WTC11 (cell line): Measurements from ENCODE around the gene HSPBAP1. TPM values are rescaled to one million over a fixed set of nuclear protein-coding genes. Genes with fewer than 3 reads are reported as not detected.

Experiments
- ATAC-seq: fragments of 200-7000 bp; cut with Tn5 transposase; 2 replicates; pipeline ENCODE4 v1.10.0; 2021; ENCODE audit warnings: mild to moderate bottlenecking, moderate library complexity
- CTCF ChIA-PET: fragments of 300-600 bp; sonication (Branson Sonifier 250); formaldehyde crosslinking; loops from one replicate; lab custom pipeline; 2021; ENCODE audit warnings: antibody characterized with exemption; lab: Charles Lee
- POLR2A ChIA-PET: fragments of 350-600 bp; sonication (Branson Sonifier 250); formaldehyde crosslinking; loops from one replicate; lab custom pipeline; 2021; ENCODE audit warnings: antibody characterized with exemption; lab: Charles Lee
- DNase-seq: peaks from one replicate; pipeline ENCODE4 v3.0.0; 2021; ENCODE audit warnings: low spot score
- H3K27ac Mint-ChIP-seq: 2 replicates; pipeline ENCODE4 v1.8.0; 2021; ENCODE audit warnings: mixed read lengths
- H3K27me3 Mint-ChIP-seq: 2 replicates; pipeline ENCODE4 v1.8.0; 2021; ENCODE audit warnings: low read depth, mild to moderate bottlenecking, moderate library complexity, mixed read lengths
- H3K36me3 Mint-ChIP-seq: 2 replicates; pipeline ENCODE4 v1.8.0; 2021; ENCODE audit warnings: mixed read lengths
- H3K4me1 Mint-ChIP-seq: 2 replicates; pipeline ENCODE4 v1.8.0; 2022; ENCODE audit warnings: mixed read lengths
- H3K4me3 Mint-ChIP-seq: 2 replicates; pipeline ENCODE4 v1.8.0; 2021; ENCODE audit warnings: mild to moderate bottlenecking, moderate library complexity, mixed read lengths
- H3K9me3 Mint-ChIP-seq: 2 replicates; pipeline ENCODE4 v1.8.0; 2021; ENCODE audit warnings: mixed read lengths
- AR ChIP-seq: fragments of 250-450 bp; sonication (Bioruptor Pico); IDR thresholded peaks from 2 replicates; pipeline ENCODE4 v1.9.0; 2021; ENCODE audit warnings: mild to moderate bottlenecking
- ATF2 ChIP-seq: sonication (generic); formaldehyde crosslinking; IDR thresholded peaks from 2 replicates; pipeline ENCODE4 v1.8.1; 2022; ENCODE audit warnings: low read depth, missing genetic modification reagents, borderline replicate concordance
- ATF3 ChIP-seq: sonication (generic); formaldehyde crosslinking; conservative IDR thresholded peaks from 2 replicates; pipeline ENCODE4 v1.8.1; 2022; ENCODE audit warnings: mild to moderate bottlenecking, missing genetic modification reagents
- CREB1 ChIP-seq: sonication (generic); formaldehyde crosslinking; IDR thresholded peaks from 2 replicates; pipeline ENCODE4 v1.8.0; 2023; ENCODE audit warnings: mild to moderate bottlenecking, missing genetic modification reagents
- CREM ChIP-seq: sonication (generic); formaldehyde crosslinking; IDR thresholded peaks from 2 replicates; pipeline ENCODE4 v1.8.1; 2022; ENCODE audit warnings: mild to moderate bottlenecking, missing genetic modification reagents, moderate library complexity
- EMX1 ChIP-seq: fragments of 250-450 bp; sonication (Bioruptor Pico); IDR thresholded peaks from 2 replicates; pipeline ENCODE4 v1.8.0; 2021; ENCODE audit warnings: mild to moderate bottlenecking
- ESRRA ChIP-seq: sonication (generic); formaldehyde crosslinking; IDR thresholded peaks from 2 replicates; pipeline ENCODE4 v1.8.1; 2022; ENCODE audit warnings: mild to moderate bottlenecking, missing genetic modification reagents, borderline replicate concordance
- GRHL2 ChIP-seq: fragments of 250-450 bp; sonication (Bioruptor Pico); IDR thresholded peaks from 2 replicates; pipeline ENCODE4 v1.8.0; 2022; ENCODE audit warnings: mild to moderate bottlenecking, moderate library complexity; ENCODE audit not compliant: insufficient replicate concordance, severe bottlenecking
- HMGA2 ChIP-seq: fragments of 250-450 bp; sonication (Bioruptor Pico); IDR thresholded peaks from 2 replicates; pipeline ENCODE4 v1.4.0; 2021; ENCODE audit warnings: mild to moderate bottlenecking, moderate library complexity
- JAZF1 ChIP-seq: fragments of 250-450 bp; sonication (Bioruptor Pico); IDR thresholded peaks from 2 replicates; pipeline ENCODE4 v1.9.0; 2021; ENCODE audit warnings: moderate library complexity, mild to moderate bottlenecking, inconsistent platforms
- KAT7 ChIP-seq: sonication (generic); formaldehyde crosslinking; IDR thresholded peaks from 2 replicates; pipeline ENCODE4 v1.8.1; 2023; ENCODE audit warnings: missing genetic modification reagents, mild to moderate bottlenecking, borderline replicate concordance
- MYBL2 ChIP-seq: sonication (generic); formaldehyde crosslinking; IDR thresholded peaks from 2 replicates; pipeline ENCODE4 v1.8.1; 2023; ENCODE audit warnings: mild to moderate bottlenecking, moderate library complexity, missing genetic modification reagents
- NFE2L1 ChIP-seq: sonication (generic); formaldehyde crosslinking; IDR thresholded peaks from 2 replicates; pipeline ENCODE4 v1.8.1; 2023; ENCODE audit warnings: missing genetic modification reagents
- NR2C2 ChIP-seq: sonication (generic); formaldehyde crosslinking; IDR thresholded peaks from 2 replicates; pipeline ENCODE4 v1.8.0; 2022; ENCODE audit warnings: mild to moderate bottlenecking, missing genetic modification reagents
- NR3C1 ChIP-seq: sonication (generic); formaldehyde crosslinking; conservative IDR thresholded peaks from 2 replicates; pipeline ENCODE4 v1.8.1; 2023; ENCODE audit warnings: low read depth, mild to moderate bottlenecking, missing genetic modification reagents
- OVOL2 ChIP-seq: fragments of 250-450 bp; sonication (Bioruptor Pico); IDR thresholded peaks from 2 replicates; pipeline ENCODE4 v1.9.0; 2021; ENCODE audit warnings: mild to moderate bottlenecking, borderline replicate concordance
- PREB ChIP-seq: sonication (generic); formaldehyde crosslinking; IDR thresholded peaks from 2 replicates; pipeline ENCODE4 v1.8.1; 2022; ENCODE audit warnings: mild to moderate bottlenecking, missing genetic modification reagents, moderate library complexity, borderline replicate concordance
- RELA ChIP-seq: sonication (generic); formaldehyde crosslinking; IDR thresholded peaks from 2 replicates; pipeline ENCODE4 v1.8.1; 2022; ENCODE audit warnings: missing genetic modification reagents, mild to moderate bottlenecking, borderline replicate concordance
- TCF7 ChIP-seq: sonication (generic); formaldehyde crosslinking; IDR thresholded peaks from 2 replicates; pipeline ENCODE4 v1.8.0; 2022; ENCODE audit warnings: mild to moderate bottlenecking, low read depth, missing genetic modification reagents, moderate library complexity
- TEAD1 ChIP-seq: sonication (generic); formaldehyde crosslinking; IDR thresholded peaks from 2 replicates; pipeline ENCODE4 v1.8.0; 2022; ENCODE audit warnings: mild to moderate bottlenecking, missing genetic modification reagents
- TEAD4 ChIP-seq: sonication (generic); formaldehyde crosslinking; IDR thresholded peaks from 2 replicates; pipeline ENCODE4 v1.8.0; 2022; ENCODE audit warnings: mild to moderate bottlenecking, missing genetic modification reagents
- ZNF121 ChIP-seq: sonication (generic); formaldehyde crosslinking; IDR thresholded peaks from 2 replicates; pipeline ENCODE4 v1.8.0; 2023; ENCODE audit warnings: missing genetic modification reagents
- ZNF416 ChIP-seq: fragments of 250-450 bp; sonication (Bioruptor Pico); IDR thresholded peaks from 2 replicates; pipeline ENCODE4 v1.9.0; 2021; ENCODE audit warnings: mild to moderate bottlenecking, inconsistent platforms
- total RNA-seq: library from RNA; stranded (reverse); gene quantifications from 3 replicates; pipeline ENCODE4 v1.2.3, GENCODE V29; 2021
- TF ChIP-seq, protein P1 (sequence below): fragments of 250-450 bp; sonication (Bioruptor Pico); conservative IDR thresholded peaks from 2 replicates; pipeline ENCODE4 v1.9.0; 2021; ENCODE audit warnings: mild to moderate bottlenecking

HSPBAP1 gene
- total RNA-seq, 1 experiment from 2014 or later = 9.1 TPM

DNA sequence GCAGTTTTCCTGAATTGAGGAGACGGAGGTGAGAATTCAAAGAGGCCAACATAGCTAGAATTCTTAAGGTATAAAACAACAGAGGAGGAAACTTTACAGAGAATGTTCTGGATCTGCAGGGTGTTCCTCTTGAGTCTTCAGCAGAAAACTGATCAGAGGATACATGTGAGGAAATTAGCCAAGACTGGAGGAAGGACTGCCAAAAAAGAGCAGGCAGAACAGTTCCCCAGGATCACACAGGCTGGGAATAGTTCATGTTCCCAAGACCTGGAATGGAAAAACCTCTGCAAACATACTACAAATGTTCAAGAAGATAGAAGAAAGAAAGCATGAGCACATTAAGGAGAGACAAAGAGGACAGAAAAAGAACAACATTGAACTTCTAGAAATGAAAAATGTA, 8.7 kb upstream of the HSPBAP1 start (continued):
- no peak for TF ChIP-seq NR2C2 (CRISPR knock-in tag)
- no peak for TF ChIP-seq JAZF1 (CRISPR knock-in tag)

- Mint-ChIP-seq H3K4me1 (peaks cover 2% of the 10 kb centered on the region), H3K4me3 (no peak overlapping the region), H3K27ac (no peak overlapping the region), H3K36me3 (no peaks in the 10 kb centered on the region), H3K9me3 (no peaks in the 10 kb centered on the region), H3K27me3 (peaks cover 6% of the 10 kb centered on the region)
- DNase-seq (no peak), ATAC-seq (no peak)
- ChIA-PET POLR2A (no interaction called here), CTCF (no interaction called here)
- TF ChIP-seq PREB (CRISPR knock-in tag) = no peak
- TF ChIP-seq, protein P1, sequence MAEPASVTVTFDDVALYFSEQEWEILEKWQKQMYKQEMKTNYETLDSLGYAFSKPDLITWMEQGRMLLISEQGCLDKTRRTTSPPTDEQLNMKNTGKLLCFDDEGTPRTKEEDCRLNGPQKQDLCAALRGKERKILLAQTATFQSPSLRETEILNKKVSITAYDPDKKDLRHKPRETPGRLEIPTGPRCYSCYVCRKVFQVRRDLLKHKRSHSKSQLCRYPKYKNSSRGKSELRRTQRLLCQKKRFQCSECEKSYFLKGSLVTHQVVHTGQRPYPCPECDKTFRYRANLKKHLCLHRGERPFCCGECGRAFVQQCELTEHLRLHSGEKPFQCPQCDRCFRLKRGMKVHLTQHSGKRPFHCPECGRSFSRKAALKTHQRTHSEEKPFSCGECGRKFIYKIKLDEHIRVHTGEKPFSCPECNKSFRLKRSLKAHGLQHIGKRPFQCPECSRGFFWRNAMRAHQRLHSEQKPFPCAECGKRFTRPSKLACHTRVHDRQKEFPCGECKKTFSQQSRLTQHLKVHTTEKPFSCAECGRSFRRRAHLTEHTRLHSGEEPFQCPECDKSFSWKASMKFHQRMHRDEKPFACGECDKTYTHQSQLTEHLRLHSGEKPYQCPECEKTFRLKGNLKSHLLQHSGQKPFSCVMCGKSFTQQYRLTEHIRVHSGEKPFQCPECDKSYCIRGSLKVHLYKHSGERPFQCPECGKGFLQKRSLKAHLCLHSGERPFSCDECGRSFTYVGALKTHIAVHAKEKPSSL = no peak
These were observed 7.1 kb upstream of the HSPBAP1 start for GRCh38 chr3:122800706-122801237.

DNA sequence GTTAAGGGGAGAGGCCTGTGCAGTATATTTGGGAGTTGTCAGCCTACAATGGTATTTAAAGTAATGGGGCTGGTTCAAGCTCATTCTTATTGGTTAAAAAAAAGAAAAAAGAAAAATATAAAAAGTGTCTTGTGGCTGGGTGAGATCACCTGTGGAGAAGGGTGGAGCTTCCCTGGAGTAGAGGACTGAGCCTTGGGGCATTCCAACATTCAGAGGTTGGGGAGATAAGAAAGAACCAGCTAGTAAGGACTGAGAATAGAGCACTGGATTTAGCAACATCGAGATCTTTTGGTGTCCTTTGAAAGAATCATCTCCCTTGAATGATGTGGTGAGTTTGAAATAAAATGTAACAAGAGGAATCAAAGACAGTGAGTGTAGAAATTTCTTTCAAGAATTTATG, 6.4 kb upstream of the HSPBAP1 start:
- POLR2A ChIA-PET = no interaction called here
- ATAC-seq (no peak), DNase-seq (no peak)
- Mint-ChIP-seq H3K9me3 (no peaks in the 10 kb centered on the region), H3K4me1 (peaks cover 5% of the 10 kb centered on the region), H3K27ac (no peak overlapping the region), H3K4me3 (no peak overlapping the region), H3K27me3 (peaks cover 9% of the 10 kb centered on the region), H3K36me3 (no peaks in the 10 kb centered on the region)
- CTCF ChIA-PET = interaction anchor here (1.0 kb wide), 1 partner anchor 26 kb away, joined by 3 read pairs; no protein-coding TSS in a partner anchor
- TF ChIP-seq NR2C2 (CRISPR knock-in tag) (no peak), ATF2 (CRISPR knock-in tag) (no peak), TCF7 (CRISPR knock-in tag) (no peak), MYBL2 (CRISPR knock-in tag) (no peak), NFE2L1 (no peak), NR3C1 (CRISPR knock-in tag) (no peak), ATF3 (CRISPR knock-in tag) (no peak), EMX1 (CRISPR knock-in tag) (no peak), HMGA2 (no peak), RELA (CRISPR knock-in tag) (no peak), CREM (no peak), OVOL2 (CRISPR knock-in tag) (no peak)

DNA sequence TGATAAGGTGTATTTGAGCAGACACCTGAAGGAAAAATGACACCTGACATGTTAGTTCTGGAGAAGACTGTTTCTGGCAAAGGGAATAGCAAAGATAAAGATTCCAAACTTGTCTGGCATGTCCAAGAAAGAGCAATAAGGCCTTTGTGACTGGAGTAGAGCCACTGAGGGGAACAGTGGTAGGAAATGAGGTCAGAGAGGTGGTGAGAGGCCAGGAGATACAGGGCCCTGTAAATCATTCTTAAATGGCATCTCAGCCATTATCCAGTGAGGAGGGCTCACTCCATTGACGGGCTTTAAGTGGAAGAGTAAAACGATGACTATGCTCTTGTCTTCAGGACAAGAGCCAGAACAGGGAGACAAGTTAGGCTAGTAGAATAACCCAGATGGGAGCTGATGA, 5.7 kb upstream of the HSPBAP1 start:
- Mint-ChIP-seq H3K9me3 (no peaks in the 10 kb centered on the region), H3K27ac (no peak overlapping the region), H3K36me3 (no peaks in the 10 kb centered on the region), H3K27me3 (peaks cover 9% of the 10 kb centered on the region), H3K4me3 (no peak overlapping the region), H3K4me1 (peaks cover 5% of the 10 kb centered on the region)
- no peak for ATAC-seq
- POLR2A ChIA-PET = no interaction called here
- CTCF ChIA-PET = interaction anchor here (1.0 kb wide), 1 partner anchor 25 kb away, joined by 3 read pairs; no protein-coding TSS in a partner anchor
- no peak for DNase-seq
- TF ChIP-seq KAT7 = no peak
- no peak for TF ChIP-seq GRHL2
- no peak for TF ChIP-seq TEAD1 (CRISPR knock-in tag)
- TF ChIP-seq AR (CRISPR knock-in tag) = no peak
- TF ChIP-seq MYBL2 (CRISPR knock-in tag) = no peak
- no peak for TF ChIP-seq RELA (CRISPR knock-in tag)
- TF ChIP-seq CREB1 (CRISPR knock-in tag) = no peak
- TF ChIP-seq TEAD4 (CRISPR knock-in tag) = no peak
- TF ChIP-seq ESRRA (CRISPR knock-in tag) = no peak
- no peak for TF ChIP-seq ZNF121 (CRISPR knock-in tag)
- no peak for TF ChIP-seq ZNF416
